Stimulated activated CD4-positive, alpha-beta T cell treated with anti-CD3 and anti-CD28 coated beads, TNF-alpha, amount 100 ng/mL, for 48 hours (primary cell): ENCODE data around the gene GFRA3.
"Not testable (repeated sequence)": the region's sequence is repeated elsewhere in the genome, so short reads cannot be mapped to it uniquely, and the experiment has no call there.

Source experiments
- DNase-seq, 3 donors: peaks; one replicate each; pipeline ENCODE4 v3.0.0-alpha.2; 2020; ENCODE audit warnings: low read depth in 3 of 3

GFRA3 gene

GRCh38 chr5:138274189-138274853, at the start of gene GFRA3:
Gene GFRA3, minus strand, starts transcription at chr5:138274621. Its CDS starts 197 bp downstream, at chr5:138274424.
- no peak for DNase-seq

- not testable (repeated sequence) for DNase-seq
These were observed 43.8 kb upstream of the GFRA3 start for GRCh38 chr5:138318211-138318610.

- no peak for DNase-seq
These were observed 41.9 kb upstream of the GFRA3 start for GRCh38 chr5:138316355-138316754.

- DNase-seq: no peak
These were observed 41.4 kb upstream of the GFRA3 start for GRCh38 chr5:138315751-138316278.

GRCh38 chr5:138305797-138306196, 31.4 kb upstream of the GFRA3 start:
- DNase-seq: no peak

- no peak for DNase-seq
These were observed 29.0 kb upstream of the GFRA3 start for GRCh38 chr5:138303372-138303771.

GRCh38 chr5:138289296-138289695, 14.9 kb upstream of the GFRA3 start:
- DNase-seq: no peak

GRCh38 chr5:138287246-138287645, 12.8 kb upstream of the GFRA3 start:
- no peak for DNase-seq

GRCh38 chr5:138282920-138283742, 8.7 kb upstream of the GFRA3 start:
- no peak for DNase-seq

GRCh38 chr5:138280915-138281314, 6.5 kb upstream of the GFRA3 start:
- DNase-seq: no peak

- no peak for DNase-seq
These were observed 2.1 kb upstream of the GFRA3 start for GRCh38 chr5:138276402-138277054.

- no peak for DNase-seq
These were observed 1.5 kb upstream of the GFRA3 start for GRCh38 chr5:138275895-138276294.

- no peak for DNase-seq
These were observed 960 bp upstream of the GFRA3 start for GRCh38 chr5:138275379-138275782.

GRCh38 chr5:138273834-138274188, 610 bp downstream of the GFRA3 start:
- no peak for DNase-seq

GRCh38 chr5:138272681-138273080, 1.7 kb downstream of the GFRA3 start:
- no peak for DNase-seq

GRCh38 chr5:138271281-138271680, 3.1 kb downstream of the GFRA3 start:
- no peak for DNase-seq

GRCh38 chr5:138264183-138264582, 10.2 kb downstream of the GFRA3 start:
- DNase-seq: no peak

GRCh38 chr5:138263581-138263980, 10.8 kb downstream of the GFRA3 start:
- no peak for DNase-seq

GRCh38 chr5:138258704-138259292, 15.6 kb downstream of the GFRA3 start:
- no peak for DNase-seq

- no peak for DNase-seq
These were observed 16.8 kb downstream of the GFRA3 start for GRCh38 chr5:138257583-138257982.

GRCh38 chr5:138252944-138253343, 21.5 kb downstream of the GFRA3 start:
- no peak for DNase-seq

- not testable (repeated sequence) for DNase-seq
These were observed 26.6 kb downstream of the GFRA3 start for GRCh38 chr5:138247800-138248199.
